H1 (cell line): ENCODE results near the gene TRIM7.

Experiments used
- CEBPB ChIP-seq: IDR thresholded peaks from 2 replicates; pipeline ENCODE4 v1.6.1; 2012; ENCODE audit warnings: low read depth, low read length
- CHD1 ChIP-seq: IDR thresholded peaks from 2 replicates; pipeline ENCODE4 v1.6.1; 2012; ENCODE audit warnings: low read depth, low read length, improper control_type of control experiment
- CTCF ChIP-seq, 3 experiments: IDR thresholded peaks; 1 replicate in 2 of 3; 2 replicates in 1 of 3; pipeline versions ENCODE4 v1.5.1 to v1.6.1; 2011; ENCODE audit warnings: low read length in 3 of 3, mild to moderate bottlenecking in 3 of 3, inconsistent platforms in 2 of 3, low read depth in 1 of 3, moderate library complexity in 1 of 3; ENCODE audit not compliant: insufficient read depth in 1 of 3; ENCODE audit errors: control extremely low read depth in 1 of 3
- EZH2 ChIP-seq: fragments of 200-600 bp; sonication (generic); IDR thresholded peaks from 2 replicates; pipeline ENCODE4 v1.7.1; 2012; ENCODE audit warnings: low read depth, mild to moderate bottlenecking, moderate library complexity, low read length, inconsistent platforms; ENCODE audit not compliant: severe bottlenecking
- JUND ChIP-seq: IDR thresholded peaks from 2 replicates; pipeline ENCODE4 v1.6.1; 2011; ENCODE audit warnings: mild to moderate bottlenecking, improper control_type of control experiment, low read length
- MAFK ChIP-seq: IDR thresholded peaks from 2 replicates; pipeline ENCODE4 v1.6.1; 2012; ENCODE audit warnings: low read depth, mild to moderate bottlenecking, improper control_type of control experiment, low read length
- POLR2AphosphoS5 ChIP-seq: IDR thresholded peaks from 2 replicates; pipeline ENCODE4 v1.6.1; 2011; ENCODE audit warnings: low read depth, low read length
- SRF ChIP-seq: IDR thresholded peaks from 2 replicates; pipeline ENCODE4 v1.6.1; 2011; ENCODE audit warnings: mild to moderate bottlenecking, low read depth, low read length, moderate library complexity
- SUZ12 ChIP-seq: fragments of 200-600 bp; sonication (generic); IDR thresholded peaks from 2 replicates; pipeline ENCODE4 v1.6.1; 2012; ENCODE audit warnings: mild to moderate bottlenecking, inconsistent platforms, low read length, moderate library complexity, mixed read lengths

- TF ChIP-seq POLR2AphosphoS5 = no peak
- no peak for TF ChIP-seq CHD1
- TF ChIP-seq SRF = no peak
- TF ChIP-seq CTCF (IDR thresholded peaks at IDR 0.05; ENCODE audit: control extremely low read depth in 1 of 3, insufficient read depth in 1 of 3, low read depth in 1 of 3, low read length in 3 of 3) = peak in 2 of 3 experiments; percentile 30 to 31; a peak in 3 of 4 replicates
- TF ChIP-seq MAFK = no peak
- no peak for TF ChIP-seq CEBPB
- TF ChIP-seq SUZ12 = no peak
- TF ChIP-seq JUND = no peak
- no peak for TF ChIP-seq EZH2
Observed at GRCh38 chr5:181194489-181195248, 10.3 kb downstream of the TRIM7 start.
